ENCODE measurements around the gene CCL25.
"Not testable (repeated sequence)": the region's sequence is repeated elsewhere in the genome, so short reads cannot be mapped to it uniquely, and the experiment has no call there.

The CCL25 gene

DNA sequence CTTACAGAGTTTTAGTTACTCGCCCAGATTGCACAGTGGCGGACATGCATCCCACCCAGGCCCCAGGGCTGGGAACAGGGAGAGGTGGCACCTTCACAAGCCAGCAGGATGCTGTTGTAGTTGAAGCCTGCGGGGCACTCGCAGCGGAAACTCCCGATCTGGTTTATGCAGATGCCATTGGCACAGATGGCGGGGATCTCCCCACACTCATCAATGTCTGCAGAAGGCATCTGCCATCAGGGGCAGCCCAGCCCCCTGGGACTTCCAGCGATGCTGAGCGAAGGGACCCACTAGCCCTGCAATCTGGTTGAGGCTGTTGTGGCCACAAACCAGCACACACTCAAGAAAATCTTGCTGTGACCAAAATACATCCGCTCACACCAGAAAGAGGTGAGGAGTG lies 44.6 kb downstream of the CCL25 start:
- H3K4me3 ChIP-seq (ENCODE audit: insufficient read depth in 1 of 2, low read depth in 1 of 2, low read length in 2 of 2): no peak overlapping the region
- no peak overlapping the region for H2BK120ac ChIP-seq (ENCODE audit: low read depth, low read length)
- H3K79me1 ChIP-seq (replicated peaks; ENCODE audit: low read length, poor library complexity, severe bottlenecking): no peaks in the 10 kb centered on the region
- WGBS: 81% methylated on average over 7 of the region's 10 CpGs
- H3K18ac ChIP-seq (ENCODE audit: low read depth in 1 of 2, low read length in 2 of 2): no peak overlapping the region
- no peak overlapping the region for H4K91ac ChIP-seq (ENCODE audit: low read length)
- H3K4me2 ChIP-seq (ENCODE audit: low read length, poor library complexity, severe bottlenecking): no peak overlapping the region
- H3K14ac ChIP-seq (ENCODE audit: low read length in 2 of 2): no peak overlapping the region
- H3K27me3 ChIP-seq (ENCODE audit: control insufficient read depth in 1 of 2, insufficient read depth in 1 of 2, low read length in 2 of 2): peaks cover 0 to 7% of the 10 kb centered on the region in 2 experiments
- H2BK5ac ChIP-seq (ENCODE audit: low read depth, low read length, poor library complexity, severe bottlenecking): no peak overlapping the region
- peaks cover 1% of the 10 kb centered on the region for H3K4me1 ChIP-seq (ENCODE audit: control insufficient read depth, insufficient read depth, low read depth, low read length)
- H2AK5ac ChIP-seq (ENCODE audit: low read length, severe bottlenecking): no peak overlapping the region
- no peak overlapping the region for H3K27ac ChIP-seq (ENCODE audit: low read length, poor library complexity, severe bottlenecking)
- H4K8ac ChIP-seq (ENCODE audit: low read length): no peak overlapping the region
- H3K4ac ChIP-seq (ENCODE audit: low read depth in 1 of 2, low read length in 2 of 2): no peak overlapping the region
- no peak overlapping the region for H2BK15ac ChIP-seq (ENCODE audit: low read depth, poor library complexity, severe bottlenecking)
- H2AFZ ChIP-seq (ENCODE audit: low read depth, low read length): no peak overlapping the region
- no peaks in the 10 kb centered on the region for H3K36me3 ChIP-seq (ENCODE audit: control insufficient read depth in 1 of 2, insufficient read depth in 2 of 2, low read depth in 1 of 2, low read length in 2 of 2)
- H3K23ac ChIP-seq (ENCODE audit: low read length in 2 of 2): no peak overlapping the region
- peaks cover 46% of the 10 kb centered on the region for H3K9me3 ChIP-seq (ENCODE audit: control insufficient read depth, low read length)
- no peak for DNase-seq
- H2BK12ac ChIP-seq (ENCODE audit: low read length in 2 of 2): no peak overlapping the region
- no peak overlapping the region for H3K9ac ChIP-seq (ENCODE audit: low read length)

- Histone ChIP-seq H2BK5ac (ENCODE audit: low read depth, low read length, poor library complexity, severe bottlenecking) (no peak overlapping the region), H2BK12ac (ENCODE audit: low read length in 2 of 2) (no peak overlapping the region), H2BK120ac (ENCODE audit: low read depth, low read length) (no peak overlapping the region), H3K4me1 (ENCODE audit: control insufficient read depth, insufficient read depth, low read depth, low read length) (peaks cover 1% of the 10 kb centered on the region), H3K4me3 (ENCODE audit: insufficient read depth in 1 of 2, low read depth in 1 of 2, low read length in 2 of 2) (no peak overlapping the region), H4K8ac (ENCODE audit: low read length) (no peak overlapping the region), H3K14ac (ENCODE audit: low read length in 2 of 2) (no peak overlapping the region), H3K4ac (ENCODE audit: low read depth in 1 of 2, low read length in 2 of 2) (no peak overlapping the region), H2AFZ (ENCODE audit: low read depth, low read length) (no peak overlapping the region), H3K9ac (ENCODE audit: low read length) (no peak overlapping the region), H3K9me3 (ENCODE audit: control insufficient read depth, low read length) (peaks cover 46% of the 10 kb centered on the region), H3K36me3 (ENCODE audit: control insufficient read depth in 1 of 2, insufficient read depth in 2 of 2, low read depth in 1 of 2, low read length in 2 of 2) (no peaks in the 10 kb centered on the region), H2BK15ac (ENCODE audit: low read depth, poor library complexity, severe bottlenecking) (no peak overlapping the region), H3K79me1 (replicated peaks; ENCODE audit: low read length, poor library complexity, severe bottlenecking) (no peaks in the 10 kb centered on the region), H3K4me2 (ENCODE audit: low read length, poor library complexity, severe bottlenecking) (no peak overlapping the region), H4K91ac (ENCODE audit: low read length) (no peak overlapping the region), H3K27me3 (ENCODE audit: control insufficient read depth in 1 of 2, insufficient read depth in 1 of 2, low read length in 2 of 2) (peaks cover 0 to 7% of the 10 kb centered on the region in 2 experiments), H3K23ac (ENCODE audit: low read length in 2 of 2) (no peak overlapping the region), H3K27ac (ENCODE audit: low read length, poor library complexity, severe bottlenecking) (no peak overlapping the region), H3K18ac (ENCODE audit: low read depth in 1 of 2, low read length in 2 of 2) (no peak overlapping the region), H2AK5ac (ENCODE audit: low read length, severe bottlenecking) (no peak overlapping the region)
- no peak for DNase-seq
- 69% methylated on average over 5 of the region's 5 CpGs for WGBS
Measured at GRCh38 chr19:8097681-8098567, 45.4 kb downstream of the CCL25 start.

- 78% methylated on average over 4 of the region's 4 CpGs for WGBS
Measured at GRCh38 chr19:8101311-8101710, 48.8 kb downstream of the CCL25 start.

GRCh38 chr19:8101910-8102309 lies 49.4 kb downstream of the CCL25 start:
- not testable (repeated sequence) for H3K4me2 ChIP-seq (ENCODE audit: low read length, poor library complexity, severe bottlenecking); H2BK5ac ChIP-seq (ENCODE audit: low read depth, low read length, poor library complexity, severe bottlenecking); H2BK15ac ChIP-seq (ENCODE audit: low read depth, poor library complexity, severe bottlenecking); H3K4me1 ChIP-seq (ENCODE audit: control insufficient read depth, insufficient read depth, low read depth, low read length); H2AK5ac ChIP-seq (ENCODE audit: low read length, severe bottlenecking); H3K36me3 ChIP-seq (ENCODE audit: control insufficient read depth in 1 of 2, insufficient read depth in 2 of 2, low read depth in 1 of 2, low read length in 2 of 2); H2BK120ac ChIP-seq (ENCODE audit: low read depth, low read length); H3K4me3 ChIP-seq (ENCODE audit: insufficient read depth in 1 of 2, low read depth in 1 of 2, low read length in 2 of 2); H3K79me1 ChIP-seq (replicated peaks; ENCODE audit: low read length, poor library complexity, severe bottlenecking); H2BK12ac ChIP-seq (ENCODE audit: low read length in 2 of 2); H3K4ac ChIP-seq (ENCODE audit: low read depth in 1 of 2, low read length in 2 of 2); H3K18ac ChIP-seq (ENCODE audit: low read depth in 1 of 2, low read length in 2 of 2); DNase-seq; H3K27ac ChIP-seq (ENCODE audit: low read length, poor library complexity, severe bottlenecking); H4K91ac ChIP-seq (ENCODE audit: low read length); H2AFZ ChIP-seq (ENCODE audit: low read depth, low read length); H3K27me3 ChIP-seq (ENCODE audit: control insufficient read depth in 1 of 2, insufficient read depth in 1 of 2, low read length in 2 of 2); H3K9ac ChIP-seq (ENCODE audit: low read length); H3K23ac ChIP-seq (ENCODE audit: low read length in 2 of 2); H4K8ac ChIP-seq (ENCODE audit: low read length); H3K14ac ChIP-seq (ENCODE audit: low read length in 2 of 2)
- 76% methylated on average over 11 of the region's 12 CpGs for WGBS
- H3K9me3 ChIP-seq (ENCODE audit: control insufficient read depth, low read length): peaks cover 19% of the 10 kb centered on the region

More at GRCh38 chr19:8101311-8101710, 48.8 kb downstream of the CCL25 start:
- no peak overlapping the region for H4K91ac ChIP-seq (ENCODE audit: low read length)
- no peak overlapping the region for H3K4ac ChIP-seq (ENCODE audit: low read depth in 1 of 2, low read length in 2 of 2)
- no peaks in the 10 kb centered on the region for H3K36me3 ChIP-seq (ENCODE audit: control insufficient read depth in 1 of 2, insufficient read depth in 2 of 2, low read depth in 1 of 2, low read length in 2 of 2)
- H2BK5ac ChIP-seq (ENCODE audit: low read depth, low read length, poor library complexity, severe bottlenecking): no peak overlapping the region
- H3K4me1 ChIP-seq (ENCODE audit: control insufficient read depth, insufficient read depth, low read depth, low read length): peaks cover 1% of the 10 kb centered on the region
- H2BK15ac ChIP-seq (ENCODE audit: low read depth, poor library complexity, severe bottlenecking): no peak overlapping the region
- DNase-seq: no peak
- H3K4me2 ChIP-seq (ENCODE audit: low read length, poor library complexity, severe bottlenecking): no peak overlapping the region
- H3K27me3 ChIP-seq (ENCODE audit: control insufficient read depth in 1 of 2, insufficient read depth in 1 of 2, low read length in 2 of 2): peaks cover 0 to 7% of the 10 kb centered on the region in 2 experiments
- no peak overlapping the region for H3K9ac ChIP-seq (ENCODE audit: low read length)
- no peaks in the 10 kb centered on the region for H3K79me1 ChIP-seq (replicated peaks; ENCODE audit: low read length, poor library complexity, severe bottlenecking)
- no peak overlapping the region for H4K8ac ChIP-seq (ENCODE audit: low read length)
- H2AFZ ChIP-seq (ENCODE audit: low read depth, low read length): no peak overlapping the region
- H2BK12ac ChIP-seq (ENCODE audit: low read length in 2 of 2): no peak overlapping the region
- H3K14ac ChIP-seq (ENCODE audit: low read length in 2 of 2): no peak overlapping the region
- H2AK5ac ChIP-seq (ENCODE audit: low read length, severe bottlenecking): no peak overlapping the region
- no peak overlapping the region for H3K4me3 ChIP-seq (ENCODE audit: insufficient read depth in 1 of 2, low read depth in 1 of 2, low read length in 2 of 2)
- H2BK120ac ChIP-seq (ENCODE audit: low read depth, low read length): no peak overlapping the region
- H3K27ac ChIP-seq (ENCODE audit: low read length, poor library complexity, severe bottlenecking): no peak overlapping the region
- no peak overlapping the region for H3K23ac ChIP-seq (ENCODE audit: low read length in 2 of 2)
- H3K9me3 ChIP-seq (ENCODE audit: control insufficient read depth, low read length): peaks cover 19% of the 10 kb centered on the region
- no peak overlapping the region for H3K18ac ChIP-seq (ENCODE audit: low read depth in 1 of 2, low read length in 2 of 2)
